Stimulated activated naive CD4-positive, alpha-beta T cell treated with Interleukin-2 at 50 U/mL for 16 hours (primary cell): ENCODE data around the gene MAT1A.
"Not testable (repeated sequence)": the region's sequence is repeated elsewhere in the genome, so short reads cannot be mapped to it uniquely, and the experiment has no call there.

Source experiments
- DNase-seq: peaks from one replicate; lab custom pipeline; 2025; lab: John Stamatoyannopoulos, UW

Gene MAT1A

DNA sequence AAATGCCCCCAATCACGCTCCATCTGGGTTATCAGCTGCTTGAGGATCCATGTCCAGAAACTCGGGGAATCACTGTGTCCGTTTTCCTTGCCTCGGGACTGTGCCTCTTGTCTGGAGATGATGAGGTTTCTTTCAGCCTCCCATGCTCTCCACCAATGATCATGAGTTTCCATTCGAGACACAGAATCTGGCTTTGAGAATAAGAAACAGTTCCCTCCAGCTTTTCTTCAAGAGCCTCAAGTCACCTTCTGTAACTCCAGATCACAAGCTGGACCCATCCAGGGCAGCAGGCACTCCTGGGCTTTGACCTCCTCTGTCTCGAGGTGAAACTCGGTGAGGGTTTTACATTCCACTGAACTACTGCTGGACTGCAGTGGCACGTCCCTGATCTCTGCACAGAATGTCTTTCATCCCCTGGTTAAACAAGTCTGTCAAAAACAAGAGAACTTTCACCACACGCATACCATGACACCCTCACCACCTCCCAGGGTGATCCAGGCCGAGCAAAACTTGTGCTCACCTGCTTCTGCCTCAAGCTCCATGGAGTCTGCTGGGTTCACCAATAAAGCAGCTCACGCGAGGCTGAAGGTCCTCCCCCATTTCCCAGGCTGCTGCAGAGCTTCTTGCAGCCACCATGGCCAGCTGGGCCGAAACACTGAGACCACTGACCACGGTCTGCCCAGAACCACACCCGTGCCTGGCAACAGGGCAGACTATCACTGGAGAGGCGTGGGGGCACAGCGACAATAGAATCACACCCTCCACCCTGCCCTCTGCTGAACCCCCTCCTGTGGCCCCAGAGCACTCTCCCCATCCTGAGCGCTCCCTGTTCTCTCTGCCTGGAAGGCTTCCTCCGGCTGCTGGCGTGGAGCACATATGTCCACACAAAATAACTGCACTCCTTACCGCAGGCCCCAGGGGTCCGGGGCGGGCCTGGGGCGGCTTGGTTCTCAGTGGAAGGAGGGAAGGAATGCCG is 25.1 kb downstream of the MAT1A start:
- DNase-seq = no peak

DNA sequence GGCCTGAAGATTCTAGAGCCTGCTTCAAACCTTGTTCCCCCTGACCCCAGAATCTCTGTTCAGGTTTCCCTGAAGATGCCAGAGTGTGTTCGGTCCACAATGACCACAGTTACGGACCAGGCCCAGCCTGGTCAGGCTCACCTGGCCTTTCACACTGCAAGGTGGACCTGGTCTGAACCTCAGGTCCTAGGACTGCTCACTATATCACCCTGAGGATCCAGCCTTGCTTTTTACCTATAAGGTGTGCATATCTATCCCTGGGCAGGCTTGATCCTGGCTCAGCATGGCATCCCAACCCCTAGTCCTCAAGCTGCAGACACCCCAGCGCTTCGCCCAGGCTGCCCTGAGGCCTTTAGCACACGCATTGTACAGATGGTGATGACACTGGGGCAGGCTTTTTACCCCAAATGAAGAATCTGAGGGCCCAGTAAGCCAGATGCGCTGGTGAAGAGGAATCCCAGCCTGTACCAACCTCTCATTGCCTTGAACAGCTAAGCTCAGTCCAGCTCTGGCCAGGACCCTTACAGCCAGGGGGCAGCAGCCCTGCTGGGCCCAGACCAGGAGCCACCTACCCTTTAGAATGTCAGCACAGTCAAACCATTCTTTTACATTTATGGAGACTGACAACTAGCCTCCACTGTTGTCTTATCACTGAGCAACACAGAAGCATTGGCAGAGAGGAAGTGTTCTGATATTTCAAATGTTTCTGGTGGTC is 28.0 kb downstream of the MAT1A start:
- no peak for DNase-seq

DNA sequence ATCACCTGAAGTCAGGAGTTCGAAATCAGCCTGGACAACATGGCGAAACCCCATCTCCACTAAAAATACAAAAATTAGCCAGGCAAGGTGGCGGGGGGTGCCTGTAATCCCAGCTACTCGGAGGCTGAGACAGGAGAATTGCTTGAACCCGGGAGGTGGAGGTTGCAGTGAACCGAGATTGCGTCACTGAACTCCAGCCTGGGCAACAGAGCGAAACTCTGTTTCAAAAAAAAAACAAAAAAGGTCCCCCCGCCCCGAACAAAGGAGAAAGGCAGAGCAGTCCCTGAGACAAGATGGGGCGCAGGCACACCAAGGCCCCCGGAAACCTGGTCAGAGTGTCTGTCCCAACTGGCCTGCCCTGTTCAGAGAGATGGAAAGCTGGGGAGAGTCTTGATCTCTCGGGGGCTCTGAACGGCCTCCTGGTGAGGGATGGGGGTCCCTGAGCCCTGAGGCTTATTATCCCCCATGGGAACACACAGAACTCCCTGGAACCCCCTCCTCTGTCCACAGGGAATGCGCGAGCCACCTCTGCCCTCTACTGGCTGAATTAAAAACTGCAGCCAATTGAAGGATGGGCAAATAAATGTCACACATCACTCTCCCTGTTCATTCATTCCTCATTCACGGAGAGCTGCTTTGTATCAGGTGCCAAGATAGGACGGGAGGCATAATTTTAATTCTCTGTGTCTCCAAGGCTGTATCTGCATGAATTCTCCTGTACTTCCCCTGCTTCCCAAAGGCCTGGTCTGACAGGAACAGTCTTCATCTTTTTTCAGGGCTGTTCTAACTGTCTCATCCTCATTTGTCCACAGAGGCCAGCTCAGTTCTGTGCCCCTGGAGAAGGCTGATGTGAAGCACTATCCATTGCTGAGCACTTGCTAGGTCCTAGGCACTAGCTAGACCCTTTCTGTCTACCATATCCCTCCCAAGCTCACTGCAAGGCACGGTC is 28.9 kb downstream of the MAT1A start:
- no peak for DNase-seq

DNA sequence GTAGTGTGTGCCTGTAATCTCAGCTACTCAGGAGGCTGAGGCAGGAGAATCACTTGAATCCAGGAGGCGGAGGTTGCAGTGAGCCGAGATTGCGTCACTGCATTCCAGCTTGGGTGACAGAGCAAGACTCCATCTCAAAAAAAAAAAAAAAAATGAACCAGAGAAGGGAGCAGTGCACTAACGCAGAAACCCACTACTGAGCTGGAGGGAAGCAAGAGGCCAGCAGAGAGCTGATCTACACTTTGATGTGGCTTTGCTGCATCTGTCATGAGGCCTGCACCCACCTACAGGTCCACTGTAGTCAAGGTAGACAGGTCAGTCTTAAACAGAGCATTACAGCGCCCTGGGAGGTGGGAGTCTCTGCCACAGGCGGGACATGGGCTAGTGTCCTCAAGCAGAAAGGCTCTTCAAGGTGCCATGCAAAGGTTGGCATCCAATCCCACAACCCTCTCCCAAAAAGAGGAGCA is 30.0 kb downstream of the MAT1A start:
- DNase-seq = no peak

DNA sequence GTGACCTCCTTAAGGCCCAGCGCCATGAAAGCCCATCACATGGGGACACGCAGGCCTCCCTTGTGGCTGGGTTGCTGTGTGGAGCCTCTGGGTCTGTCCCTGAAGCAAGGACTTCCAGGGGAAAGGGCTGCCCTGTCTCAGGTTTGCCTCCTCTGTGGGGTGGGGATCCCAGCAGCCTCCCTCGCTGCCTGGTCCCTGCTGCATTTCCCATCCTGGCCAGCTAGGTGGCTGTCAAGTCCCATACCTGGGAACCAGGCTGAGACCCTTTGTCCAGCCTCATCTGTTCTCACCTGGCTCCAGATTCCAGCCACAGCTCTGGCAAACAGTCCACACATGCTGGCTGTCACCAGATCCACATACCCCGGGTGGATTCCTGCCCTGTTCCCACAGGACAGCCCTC is 32.7 kb downstream of the MAT1A start:
- DNase-seq = not testable (repeated sequence)

DNA sequence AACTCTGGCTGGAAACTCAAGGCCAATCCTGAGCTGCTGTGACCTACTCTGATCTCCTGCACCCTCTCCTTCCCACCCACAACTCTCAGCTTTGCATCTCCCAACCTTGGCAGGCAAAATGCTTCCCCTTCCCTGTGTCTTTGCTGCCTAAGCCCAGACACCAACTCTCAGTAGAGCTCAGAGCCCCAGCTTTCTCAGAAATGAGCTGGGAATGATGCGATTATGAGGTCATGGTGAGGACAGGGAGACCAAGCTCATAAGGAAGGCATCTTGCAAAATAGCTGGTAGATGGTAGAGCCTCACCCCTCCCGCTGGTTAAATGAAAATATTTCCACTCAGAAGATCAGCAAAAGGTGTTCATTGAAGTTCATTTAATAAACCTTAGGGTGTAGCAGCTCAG is 34.7 kb downstream of the MAT1A start:
- not testable (repeated sequence) for DNase-seq

DNA sequence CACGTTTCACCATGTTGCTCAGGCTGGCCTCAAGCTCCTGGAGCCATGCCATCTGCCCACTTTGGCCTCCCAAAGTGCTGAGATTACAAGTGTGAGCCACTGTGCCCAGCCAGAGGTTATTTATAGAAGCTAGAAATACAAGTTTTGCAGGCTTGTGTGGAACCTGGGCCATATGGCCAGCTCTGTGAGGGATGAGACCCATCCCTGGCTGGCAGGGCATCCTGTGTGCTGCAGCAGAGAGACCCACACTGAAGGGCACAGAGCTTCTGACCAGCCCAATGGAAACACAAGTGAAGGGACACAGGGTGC is 35.5 kb downstream of the MAT1A start:
- not testable (repeated sequence) for DNase-seq

DNA sequence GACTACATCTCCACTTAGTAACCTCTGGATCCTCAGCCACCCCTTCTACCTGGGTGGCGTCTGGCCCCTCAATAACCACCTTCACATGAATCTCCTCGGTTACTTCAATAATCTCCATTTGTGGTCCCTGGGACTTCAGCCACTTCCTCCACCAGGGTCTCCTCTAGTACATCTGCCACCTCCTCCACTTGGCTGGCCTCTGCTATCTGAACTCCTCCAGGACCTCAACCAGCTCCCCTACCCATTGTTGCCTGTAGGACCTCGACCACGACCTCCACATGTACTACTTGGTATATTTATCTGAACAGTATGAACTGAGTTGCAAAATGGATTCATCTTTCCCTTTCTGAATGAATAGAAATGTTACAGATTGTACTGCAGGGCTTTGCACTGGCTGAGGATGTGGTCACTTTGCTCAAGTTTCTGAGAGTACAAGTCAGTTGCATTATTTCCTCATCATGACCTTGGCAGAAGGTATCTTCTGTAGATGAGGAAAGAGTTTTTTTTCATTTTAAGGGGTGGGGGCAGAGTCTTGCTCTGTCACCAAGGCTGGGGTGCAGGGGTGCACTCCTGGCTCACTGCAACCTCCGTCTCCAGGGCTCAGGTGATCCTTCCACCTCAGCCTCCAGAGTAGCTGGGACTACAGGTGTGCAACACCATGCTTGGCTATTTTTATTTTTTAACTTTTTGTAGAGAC is 36.0 kb downstream of the MAT1A start:
- no peak for DNase-seq

DNA sequence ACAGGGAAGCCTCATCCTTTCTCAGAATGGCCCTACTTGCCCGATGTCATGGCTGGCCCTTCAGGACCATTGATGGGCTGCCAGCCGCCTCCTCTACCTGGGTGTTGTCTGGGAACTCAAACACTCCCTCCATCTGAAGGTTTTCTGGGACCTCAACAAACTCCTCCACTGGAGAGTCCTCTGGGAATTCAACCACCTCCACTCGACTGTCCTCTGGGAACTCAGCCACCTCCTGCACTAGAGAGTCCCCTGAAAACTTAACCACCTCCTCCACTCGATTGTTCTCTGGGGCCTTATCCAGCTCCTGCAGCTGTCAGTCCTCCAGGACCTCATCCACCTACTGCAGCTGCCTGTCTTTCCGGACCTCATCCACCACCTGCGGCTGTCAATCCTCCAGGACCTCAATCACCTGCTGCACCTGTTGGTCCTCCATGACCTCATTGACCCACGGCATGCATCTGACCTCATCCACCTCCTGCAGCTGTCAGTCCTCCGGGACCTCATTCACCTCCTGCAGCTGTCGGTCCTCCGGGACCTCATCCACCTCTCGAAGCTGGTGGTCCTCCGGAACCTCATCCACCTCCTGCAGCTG is 37.1 kb downstream of the MAT1A start:
- no peak for DNase-seq

DNA sequence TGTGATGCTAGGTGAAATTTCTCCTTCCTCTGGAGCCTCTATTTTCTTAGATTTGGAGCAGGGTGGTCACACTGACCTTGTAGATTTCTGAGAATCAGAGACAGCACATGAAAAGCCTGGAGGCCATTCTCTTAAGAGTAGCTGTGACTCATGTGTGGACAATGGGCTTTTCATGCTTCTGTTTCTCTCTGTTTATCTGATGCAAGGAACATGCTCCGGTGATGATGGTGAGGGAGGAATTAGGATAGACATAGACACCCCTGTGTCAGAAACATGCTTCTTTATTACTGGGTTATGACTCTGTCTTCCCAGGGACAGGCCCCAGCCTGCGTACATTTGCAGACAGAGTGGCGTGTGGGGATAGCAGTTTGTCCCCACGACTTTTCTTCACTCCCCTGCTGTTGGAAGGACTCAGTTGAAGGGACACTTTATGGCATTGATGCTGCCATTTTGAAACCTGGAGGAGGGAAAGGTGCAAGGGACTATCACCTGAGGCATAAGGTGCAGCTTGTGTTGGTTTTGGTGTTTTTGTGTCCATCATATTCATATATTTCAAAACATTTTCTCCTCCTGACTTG is 37.7 kb downstream of the MAT1A start:
- DNase-seq = not testable (repeated sequence)

DNA sequence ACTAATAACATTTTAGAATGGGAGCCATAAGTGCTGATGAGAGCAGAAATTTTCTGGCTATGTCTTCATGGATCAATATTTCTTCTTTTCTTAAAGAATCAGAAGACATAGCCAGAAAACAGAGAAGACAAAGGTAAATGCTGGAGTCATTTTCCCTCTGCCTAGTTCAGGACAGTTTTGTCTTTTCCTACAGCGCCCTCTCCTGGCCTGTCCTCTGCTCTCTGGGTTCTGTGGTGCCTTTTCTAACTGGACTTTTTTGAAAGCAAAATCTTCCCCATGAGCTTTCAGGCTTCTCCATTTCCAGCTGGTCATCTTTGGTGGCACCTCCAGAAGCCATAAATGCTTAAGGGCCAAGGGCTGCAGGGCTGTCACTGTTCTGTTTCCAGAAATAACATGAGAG is 39.1 kb downstream of the MAT1A start:
- not testable (repeated sequence) for DNase-seq

DNA sequence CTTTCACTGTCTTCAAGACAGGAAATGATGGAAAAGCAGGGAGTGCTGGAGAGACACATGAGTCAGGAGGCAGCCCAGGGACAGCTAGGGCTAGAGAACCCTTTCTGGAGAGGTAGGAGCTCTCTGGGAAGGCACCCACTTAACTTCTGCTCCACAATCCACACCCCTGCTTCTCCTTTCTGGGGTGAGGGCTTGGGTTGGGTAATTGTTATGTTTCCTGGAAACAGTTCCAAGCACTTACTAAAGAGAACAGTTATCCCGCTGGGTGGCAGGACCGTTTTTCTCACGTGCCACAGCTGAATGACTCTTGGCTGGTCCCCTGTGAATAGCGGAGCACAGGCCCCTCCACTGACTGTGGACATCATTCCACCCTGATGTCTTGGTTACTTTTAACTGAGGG is 39.6 kb downstream of the MAT1A start:
- DNase-seq = not testable (repeated sequence)

DNA sequence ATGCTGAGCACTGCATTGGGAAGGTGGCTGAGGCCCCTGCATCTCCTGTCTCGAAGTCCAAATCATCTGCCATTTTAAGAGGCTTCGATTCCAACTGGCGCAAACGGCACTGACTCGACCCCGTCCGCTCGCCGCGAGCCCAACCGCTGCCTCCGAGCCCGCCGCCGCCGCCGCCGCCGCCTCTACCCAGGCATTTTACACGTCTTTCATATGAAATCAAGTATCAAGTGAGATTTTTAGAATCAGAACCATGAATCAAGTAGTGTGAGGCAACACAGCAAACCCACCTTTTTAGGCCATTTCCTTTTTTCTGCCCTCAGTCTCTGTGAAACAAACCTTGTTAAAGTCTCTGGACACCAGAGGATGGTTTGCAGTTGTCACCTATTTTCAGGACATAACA is 41.8 kb downstream of the MAT1A start:
- DNase-seq = not testable (repeated sequence)

DNA sequence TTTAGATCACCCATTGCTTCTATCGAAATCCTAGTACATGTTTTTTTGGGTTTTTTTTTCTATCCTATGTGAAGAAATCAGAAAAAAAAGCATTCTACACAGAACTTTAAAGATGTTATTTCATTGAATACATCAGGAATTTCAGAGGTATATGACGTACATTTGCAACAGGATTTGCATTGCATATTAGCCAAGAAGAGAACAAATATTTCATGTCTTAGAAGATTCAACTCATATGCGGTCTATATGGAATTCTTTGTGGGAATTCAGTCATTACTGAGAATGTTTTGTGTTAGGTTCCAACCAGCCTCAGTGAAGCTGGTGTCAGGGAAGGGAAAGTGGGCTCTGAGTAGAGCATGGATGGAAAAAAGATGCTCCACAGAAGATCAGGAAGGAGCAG is 45.1 kb downstream of the MAT1A start:
- DNase-seq = not testable (repeated sequence)

DNA sequence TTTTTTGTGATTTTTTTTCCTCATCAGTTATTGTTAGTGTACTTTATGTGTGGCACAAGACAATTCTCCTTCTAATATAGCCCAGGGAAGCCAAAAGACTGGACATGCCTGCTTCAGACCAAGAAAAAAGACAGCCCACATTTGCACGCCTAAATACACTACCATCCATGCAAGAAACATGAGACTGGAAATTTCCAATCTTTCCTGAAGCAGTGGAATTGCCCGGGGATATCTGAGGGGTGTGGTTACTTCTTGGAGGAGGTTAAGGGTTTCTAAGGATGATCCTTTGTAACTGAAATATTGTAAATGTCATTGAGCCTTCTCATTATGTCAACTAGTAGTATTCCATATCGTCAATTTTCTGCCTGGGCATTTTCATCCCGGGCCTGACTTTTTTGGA is 47.1 kb downstream of the MAT1A start:
- not testable (repeated sequence) for DNase-seq

DNA sequence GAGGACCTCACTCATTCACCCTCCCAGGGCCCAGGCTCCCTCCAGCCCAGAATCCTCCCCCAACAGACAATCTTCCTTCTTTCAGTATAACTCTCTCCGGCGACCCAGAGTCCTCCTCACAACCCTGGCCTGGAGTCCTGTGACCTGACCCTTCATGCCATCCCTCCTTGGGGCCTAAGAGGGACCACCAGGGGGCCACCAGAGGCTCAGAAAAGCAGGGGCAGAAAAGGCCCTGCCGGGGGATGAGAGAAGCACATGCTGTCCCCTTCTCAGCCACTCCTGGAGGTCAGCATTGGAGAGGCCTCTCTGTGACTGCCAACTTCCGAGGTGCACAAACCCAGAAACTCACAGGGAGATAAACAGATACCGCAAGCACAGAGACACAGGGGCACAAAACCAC is 53.0 kb downstream of the MAT1A start:
- not testable (repeated sequence) for DNase-seq

DNA sequence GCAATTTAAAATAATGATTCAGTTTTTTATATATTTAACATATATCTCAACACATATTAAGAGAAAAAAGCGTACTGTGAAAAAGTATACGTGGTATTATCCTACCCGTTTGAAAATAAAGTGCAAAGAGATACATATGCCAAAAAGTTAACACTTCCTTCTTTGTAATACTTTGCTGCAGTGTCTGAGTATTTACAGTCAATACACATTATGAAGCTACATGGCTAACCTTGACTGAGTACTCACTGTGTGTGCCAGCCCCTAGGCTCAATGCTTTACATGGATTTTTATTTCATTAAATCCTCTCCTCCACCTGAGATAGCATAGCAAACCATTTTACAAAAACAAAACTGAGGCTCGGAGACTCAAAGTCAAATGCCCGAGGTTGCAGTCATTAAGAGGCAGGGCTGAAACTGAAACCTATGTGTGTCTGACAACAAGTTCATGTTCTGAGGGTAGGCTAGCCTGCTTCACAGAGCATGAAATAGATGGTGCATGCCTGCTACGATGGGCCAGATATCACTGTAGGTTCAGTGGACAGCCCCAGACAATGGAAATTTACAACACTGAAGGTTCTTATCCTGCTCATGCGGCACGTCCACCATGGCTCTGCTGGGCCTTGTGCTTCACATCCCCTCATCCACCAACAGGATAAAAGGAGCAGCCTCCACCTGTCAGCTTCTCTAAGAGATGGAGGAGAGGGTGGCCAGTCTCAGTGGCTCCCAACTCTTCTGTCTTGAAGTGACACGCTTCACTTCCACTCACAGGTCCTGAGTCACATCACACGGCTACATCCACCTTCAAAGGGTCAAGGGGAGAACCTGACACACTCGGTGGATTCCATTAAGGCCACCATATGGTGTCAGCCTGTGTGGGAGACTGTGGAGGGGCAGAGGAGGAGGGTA is 54.9 kb downstream of the MAT1A start:
- not testable (repeated sequence) for DNase-seq

DNA sequence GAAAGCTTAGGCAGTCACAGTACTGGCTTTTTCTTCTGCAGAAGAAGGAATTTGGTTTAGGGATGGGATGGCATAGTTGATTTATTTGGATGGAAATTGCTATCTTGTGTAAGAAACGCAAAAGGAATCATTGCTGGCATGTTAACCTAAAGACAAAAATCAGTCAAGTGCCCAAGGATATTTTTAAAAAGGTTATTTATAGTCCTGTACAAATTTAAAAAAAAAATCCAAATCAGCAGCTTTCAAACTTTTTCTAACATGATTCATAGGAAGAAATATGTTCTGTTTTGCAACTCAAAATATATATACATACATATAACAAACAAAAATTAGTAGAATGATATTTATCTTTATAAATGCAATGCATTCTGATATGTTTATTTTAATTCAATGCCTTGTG is 55.6 kb downstream of the MAT1A start:
- DNase-seq = not testable (repeated sequence)

DNA sequence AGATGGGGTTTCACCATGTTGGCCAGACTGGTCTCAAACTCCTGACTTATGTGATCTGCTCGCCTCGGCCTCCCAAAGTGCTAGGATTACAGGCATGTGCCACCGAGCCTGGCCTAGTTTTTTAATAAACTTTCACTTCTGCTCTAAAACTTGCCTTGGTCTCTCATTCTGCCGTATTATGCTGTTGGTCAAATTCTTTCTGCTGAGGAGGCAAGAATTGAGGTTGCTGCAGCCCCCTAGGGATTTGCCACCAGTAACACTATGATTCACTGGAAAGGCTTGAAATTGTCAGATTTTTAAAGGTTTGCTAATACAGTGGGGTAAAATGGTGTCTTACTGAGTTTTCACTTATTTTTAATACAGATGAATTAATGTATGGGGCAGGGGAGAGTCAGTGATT is 62.7 kb downstream of the MAT1A start:
- not testable (repeated sequence) for DNase-seq

DNA sequence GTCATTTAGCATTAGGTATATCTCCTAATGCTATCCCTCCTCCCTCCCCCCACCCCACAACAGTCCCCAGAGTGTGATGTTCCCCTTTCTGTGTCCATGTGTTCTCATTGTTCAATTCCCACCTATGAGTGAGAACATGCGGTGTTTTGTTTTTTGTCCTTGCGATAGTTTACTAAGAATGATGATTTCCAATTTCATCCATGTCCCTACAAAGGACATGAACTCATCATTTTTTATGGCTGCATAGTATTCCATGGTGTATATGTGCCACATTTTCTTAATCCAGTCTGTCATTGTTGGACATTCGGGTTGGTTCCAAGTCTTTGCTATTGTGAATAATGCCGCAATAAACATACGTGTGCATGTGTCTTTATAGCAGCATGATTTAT is 66.4 kb downstream of the MAT1A start:
- DNase-seq = not testable (repeated sequence)
